ENCODE data around the gene TMEM184A. TPM values are rescaled to one million over a fixed set of nuclear protein-coding genes. Genes with fewer than 3 reads are reported as not detected.

The TMEM184A gene
- total and polyA plus RNA-seq, 2 of the 8 experiments (the other 6 are each of a cell fraction or from before 2014, with no cell fraction given): 1.8 to 2.1 TPM

GRCh38 chr7:1520539-1521234, 35.3 kb downstream of the TMEM184A start:
- H2AK5ac ChIP-seq (ENCODE audit: low read depth, low read length): no peak overlapping the region
- no peak overlapping the region for H2BK20ac ChIP-seq (ENCODE audit: low read length)
- no peak overlapping the region for H2BK120ac ChIP-seq (replicated peaks; ENCODE audit: low read depth, low read length)
- no peaks in the 10 kb centered on the region for H4K20me1 ChIP-seq (replicated peaks in 1 of 2; ENCODE audit: control insufficient read depth in 1 of 2, insufficient read depth in 2 of 2, low read length in 2 of 2)
- H3K79me2 ChIP-seq (ENCODE audit: control insufficient read depth in 1 of 2, insufficient read depth in 2 of 2, low read length in 2 of 2): no peaks in the 10 kb centered on the region
- CTCF ChIA-PET (ENCODE audit: partially characterized antibody): no interaction called here
- H2BK5ac ChIP-seq (ENCODE audit: low read depth, low read length): no peak overlapping the region
- H3K79me1 ChIP-seq (ENCODE audit: low read depth, low read length): no peaks in the 10 kb centered on the region
- H3K27me3 ChIP-seq (replicated peaks in 1 of 4; ENCODE audit: control insufficient read depth in 3 of 4, extremely low read depth in 1 of 4, insufficient read depth in 3 of 4, low read length in 3 of 4): no peaks in the 10 kb centered on the region
- H3K9me3 ChIP-seq (ENCODE audit: insufficient read depth in 2 of 2, low read depth in 1 of 2, low read length in 1 of 2): no peaks in the 10 kb centered on the region
- no peak overlapping the region for H3K56ac ChIP-seq (replicated peaks; ENCODE audit: insufficient read length, low read depth, low read length)
- H3K4me2 ChIP-seq (ENCODE audit: insufficient read depth in 1 of 2, low read depth in 2 of 2, low read length in 2 of 2): no peak overlapping the region
- H3K36me3 ChIP-seq (ENCODE audit: control insufficient read depth in 2 of 4, insufficient read depth in 4 of 4, low read length in 3 of 4): no peaks in the 10 kb centered on the region
- no peak overlapping the region for H2AFZ ChIP-seq (ENCODE audit: low read length)
- H3K4me3 ChIP-seq (ENCODE audit: extremely low read depth in 1 of 4, insufficient read depth in 2 of 4, low read depth in 3 of 4, low read length in 4 of 4): no peak overlapping the region
- H2BK12ac ChIP-seq (ENCODE audit: low read depth, low read length): peak overlapping the region; percentile 27; the same call in 1 of the 2 replicates
- no peak for DNase-seq (ENCODE audit: low read depth in 1 of 2, low spot score in 2 of 2)
- no peak overlapping the region for H3K14ac ChIP-seq (ENCODE audit: insufficient read length)
- no peak overlapping the region for H2BK15ac ChIP-seq (ENCODE audit: low read length)
- peaks cover 0 to 11% (median 3%) of the 10 kb centered on the region in 4 experiments; a peak in 4 of 7 replicates for H3K4me1 ChIP-seq (replicated peaks in 1 of 4; ENCODE audit: control insufficient read depth in 3 of 4, insufficient read depth in 4 of 4, low read length in 3 of 4)
- H4K91ac ChIP-seq (replicated peaks; ENCODE audit: insufficient read length, low read length): no peak overlapping the region
- WGBS, 2 experiments (ENCODE audit: extremely low coverage in 1 of 2, insufficient coverage in 1 of 2, insufficient read length in 1 of 2, insufficient replicate concordance in 2 of 2, low coverage in 1 of 2, low lambda C conversion rate in 2 of 2, missing lambda C conversion rate in 1 of 2): 85% methylated on average over 27 of the region's 27 CpGs; no CpG with 5 or more reads in 1 of the 2 experiments
- no peak overlapping the region for H4K5ac ChIP-seq (ENCODE audit: insufficient read length, low read depth, low read length)
- H3K9ac ChIP-seq (replicated peaks in 1 of 4; ENCODE audit: extremely low read depth in 1 of 4, low read depth in 3 of 4, low read length in 3 of 4): no peak overlapping the region; a peak in 1 of 7 replicates
- FAIRE-seq: no peak
- H3K18ac ChIP-seq (ENCODE audit: extremely low read depth, low read length): no peak overlapping the region
- H3K23ac ChIP-seq (ENCODE audit: insufficient read length): no peak overlapping the region
- no peak overlapping the region for H4K8ac ChIP-seq (ENCODE audit: extremely low read depth, insufficient read depth, low read length)
- H3K23me2 ChIP-seq (ENCODE audit: low read depth, low read length): no peaks in the 10 kb centered on the region
- H3K4ac ChIP-seq (replicated peaks; ENCODE audit: insufficient read length, low read depth, low read length): no peak overlapping the region
- H3K27ac ChIP-seq (ENCODE audit: low read depth, low read length): no peak overlapping the region
- POLR2A ChIA-PET (ENCODE audit: partially characterized antibody): no interaction called here
- no peak for TF ChIP-seq MAX (IDR thresholded peaks at IDR 0.05)
- no peak for TF ChIP-seq TEAD4 (IDR thresholded peaks at IDR 0.05; ENCODE audit: low read depth, low read length)
- TF ChIP-seq SIN3A (conservative IDR thresholded peaks at IDR 0.05 in 1 of 2, IDR thresholded peaks at IDR 0.05 in 1 of 2; ENCODE audit: low read depth in 1 of 2, low read length in 2 of 2): no peak
- no peak for TF ChIP-seq EGR1 (IDR thresholded peaks at IDR 0.05; ENCODE audit: borderline replicate concordance, low read depth, low read length)
- no peak for TF ChIP-seq KDM5A (IDR thresholded peaks at IDR 0.05; ENCODE audit: low read length)
- TF ChIP-seq BRCA1 (IDR thresholded peaks at IDR 0.05; ENCODE audit: low read depth, low read length): no peak
- TF ChIP-seq CBX8 (IDR thresholded peaks at IDR 0.05; ENCODE audit: borderline replicate concordance, low read depth, low read length): no peak
